IMR-90 (cell line): Measurements from ENCODE around the gene FSD1. TPM values are rescaled to one million over a fixed set of nuclear protein-coding genes. Genes with fewer than 3 reads are reported as not detected.

Source experiments
- ATAC-seq: fragments of 200-7000 bp; cut with Tn5 transposase; 2 replicates; pipeline ENCODE4 v1.9.1; 2020; ENCODE audit warnings: low read depth, mild to moderate bottlenecking, moderate library complexity
- BruUV-seq: library from RNA; stranded (reverse); fragments of 400-500 nt; replicated peaks from 2 replicates; lab custom pipeline; 2021; lab: Mats Ljungman, UMichigan
- CTCF ChIA-PET: fragments of 300-600 bp; formaldehyde crosslinking; extraction: SDS; loops from one replicate; lab custom pipeline; 2021; ENCODE audit warnings: antibody characterized with exemption; lab: Yijun Ruan, JAX
- POLR2A ChIA-PET: fragments of 300-600 bp; sonication (Branson Sonifier 250); formaldehyde crosslinking; loops from one replicate; lab custom pipeline; 2022; ENCODE audit warnings: antibody characterized with exemption; ENCODE audit not compliant: unreplicated experiment; lab: Charles Lee
- DNase-seq: peaks from one replicate; pipeline ENCODE4 v3.0.0; 2013
- H2AFZ ChIP-seq: replicated peaks from 2 replicates; pipeline ENCODE3; 2013; ENCODE audit warnings: low read length, mild to moderate bottlenecking; ENCODE audit not compliant: poor library complexity
- H2AK5ac ChIP-seq: 2 replicates; pipeline ENCODE4 v1.6.1; 2013; ENCODE audit warnings: low read depth, low read length, inconsistent platforms
- H2AK9ac ChIP-seq: replicated peaks from 2 replicates; pipeline ENCODE3; 2013; ENCODE audit warnings: mild to moderate bottlenecking, low read depth, low read length, moderate library complexity; ENCODE audit not compliant: poor library complexity
- H2BK120ac ChIP-seq: 2 replicates; pipeline ENCODE4 v1.6.1; 2013; ENCODE audit warnings: low read depth, low read length, inconsistent platforms
- H2BK15ac ChIP-seq: 3 replicates; pipeline ENCODE4 v1.6.1; 2013; ENCODE audit warnings: low read depth, low read length, inconsistent platforms
- H2BK20ac ChIP-seq: 2 replicates; pipeline ENCODE4 v1.6.1; 2013; ENCODE audit warnings: low read depth, mild to moderate bottlenecking, inconsistent platforms, low read length, moderate library complexity
- H2BK5ac ChIP-seq: 2 replicates; pipeline ENCODE4 v1.6.1; 2013; ENCODE audit warnings: mild to moderate bottlenecking, low read depth, low read length, inconsistent platforms; ENCODE audit not compliant: poor library complexity, severe bottlenecking
- H3K14ac ChIP-seq: replicated peaks from 2 replicates; pipeline ENCODE4 v1.6.1; 2013; ENCODE audit warnings: low read depth, low read length, inconsistent platforms
- H3K18ac ChIP-seq: 2 replicates; pipeline ENCODE4 v1.6.1; 2013; ENCODE audit warnings: low read depth, low read length, control low read depth
- H3K23ac ChIP-seq: 2 replicates; pipeline ENCODE4 v1.6.1; 2013; ENCODE audit warnings: low read depth, low read length, inconsistent platforms
- H3K27ac ChIP-seq: 2 replicates; pipeline ENCODE4 v1.5.1; 2013; ENCODE audit warnings: mild to moderate bottlenecking, control low read depth, low read length; ENCODE audit not compliant: insufficient read depth
- H3K27me3 ChIP-seq: 2 replicates; pipeline ENCODE4 v1.6.1; 2013; ENCODE audit warnings: low read length; ENCODE audit not compliant: control insufficient read depth, insufficient read depth
- H3K36me3 ChIP-seq: 2 replicates; pipeline ENCODE4 v1.6.1; 2013; ENCODE audit warnings: low read length, mixed read lengths; ENCODE audit not compliant: control insufficient read depth, insufficient read depth
- H3K4ac ChIP-seq: 2 replicates; pipeline ENCODE4 v1.6.1; 2013; ENCODE audit warnings: low read depth, low read length, inconsistent platforms
- H3K4me1 ChIP-seq: 2 replicates; pipeline ENCODE4 v1.6.1; 2013; ENCODE audit warnings: low read length, mixed read lengths; ENCODE audit not compliant: control insufficient read depth, insufficient read depth
- H3K4me2 ChIP-seq: 2 replicates; pipeline ENCODE4 v1.6.1; 2013; ENCODE audit warnings: low read depth, mild to moderate bottlenecking, control low read depth, low read length, moderate library complexity
- H3K4me3 ChIP-seq: 2 replicates; pipeline ENCODE4 v1.5.1; 2013; ENCODE audit warnings: low read depth, mild to moderate bottlenecking, control low read depth, low read length, moderate library complexity; ENCODE audit not compliant: insufficient read depth
- H3K56ac ChIP-seq: 2 replicates; pipeline ENCODE4 v1.6.1; 2013; ENCODE audit warnings: low read length, inconsistent platforms; ENCODE audit not compliant: insufficient read depth; ENCODE audit errors: extremely low read depth
- H3K79me1 ChIP-seq, 2 experiments: 2 replicates each; pipeline ENCODE4 v1.6.1; 2013; ENCODE audit warnings: low read length in 2 of 2, inconsistent platforms in 1 of 2, low read depth in 1 of 2
- H3K9ac ChIP-seq: 2 replicates; pipeline ENCODE4 v1.6.1; 2013; ENCODE audit warnings: low read depth, low read length, control low read depth
- H3K9me1 ChIP-seq: 2 replicates; pipeline ENCODE4 v1.6.1; 2013; ENCODE audit warnings: low read length, inconsistent platforms; ENCODE audit not compliant: insufficient read depth
- H3K9me3 ChIP-seq: 2 replicates; pipeline ENCODE4 v1.6.1; 2013; ENCODE audit warnings: low read length; ENCODE audit not compliant: control insufficient read depth, insufficient read depth
- H4K20me1 ChIP-seq: 2 replicates; pipeline ENCODE4 v1.6.1; 2013; ENCODE audit warnings: low read length, inconsistent platforms; ENCODE audit not compliant: insufficient read depth
- H4K5ac ChIP-seq: 2 replicates; pipeline ENCODE4 v1.6.1; 2013; ENCODE audit warnings: mild to moderate bottlenecking, low read depth, low read length, control low read depth
- H4K8ac ChIP-seq, 2 experiments: 2 replicates each; pipeline ENCODE4 v1.6.1; 2013; ENCODE audit warnings: low read depth in 2 of 2, low read length in 2 of 2, control low read depth in 1 of 2, inconsistent platforms in 1 of 2
- H4K91ac ChIP-seq: 2 replicates; pipeline ENCODE4 v1.6.1; 2013; ENCODE audit warnings: low read depth, low read length, inconsistent platforms; ENCODE audit not compliant: insufficient read depth
- BHLHE40 ChIP-seq: fragments of 150-350 bp; IDR thresholded peaks from 2 replicates; pipeline ENCODE4 v1.6.1; 2016; ENCODE audit warnings: mild to moderate bottlenecking, low read depth, low read length
- CEBPB ChIP-seq: IDR thresholded peaks from 2 replicates; pipeline ENCODE4 v1.6.1; 2012; ENCODE audit warnings: low read depth, low read length, improper control_type of control experiment
- CHD1 ChIP-seq: IDR thresholded peaks from 2 replicates; pipeline ENCODE4 v1.6.1; 2012; ENCODE audit warnings: low read depth, low read length, improper control_type of control experiment
- CTCF ChIP-seq: conservative IDR thresholded peaks from 2 replicates; pipeline ENCODE4 v1.5.1; 2012; ENCODE audit warnings: mild to moderate bottlenecking, low read depth, low read length, improper control_type of control experiment
- ELK1 ChIP-seq: fragments of 150-350 bp; IDR thresholded peaks from 2 replicates; pipeline ENCODE4 v1.6.1; 2016; ENCODE audit warnings: low read depth, mild to moderate bottlenecking, low read length, moderate library complexity, borderline replicate concordance
- FOS ChIP-seq: fragments of 150-350 bp; IDR thresholded peaks from 2 replicates; pipeline ENCODE4 v1.6.1; 2016; ENCODE audit warnings: low read depth, low read length
- MAFK ChIP-seq: IDR thresholded peaks from 2 replicates; pipeline ENCODE4 v1.6.1; 2012; ENCODE audit warnings: low read depth, low read length, improper control_type of control experiment
- MAZ ChIP-seq: IDR thresholded peaks from 2 replicates; pipeline ENCODE4 v1.6.1; 2012; ENCODE audit warnings: low read depth, mild to moderate bottlenecking, low read length, improper control_type of control experiment, moderate library complexity, borderline replicate concordance
- MXI1 ChIP-seq: IDR thresholded peaks from 2 replicates; pipeline ENCODE4 v1.6.1; 2012; ENCODE audit warnings: low read depth, mild to moderate bottlenecking, low read length, moderate library complexity, borderline replicate concordance
- NFE2L2 ChIP-seq: fragments of 150-350 bp; IDR thresholded peaks from 2 replicates; pipeline ENCODE4 v1.6.1; 2016; ENCODE audit warnings: low read depth, mild to moderate bottlenecking, low read length
- POLR2A ChIP-seq: IDR thresholded peaks from 2 replicates; pipeline ENCODE4 v1.6.1; 2012; ENCODE audit warnings: mild to moderate bottlenecking, low read depth, low read length
- RAD21 ChIP-seq: IDR thresholded peaks from 2 replicates; pipeline ENCODE4 v1.6.1; 2012; ENCODE audit warnings: low read length, improper control_type of control experiment
- RCOR1 ChIP-seq: IDR thresholded peaks from 2 replicates; pipeline ENCODE4 v1.6.1; 2012; ENCODE audit warnings: mild to moderate bottlenecking, low read length, improper control_type of control experiment; ENCODE audit not compliant: insufficient replicate concordance
- RFX5 ChIP-seq: IDR thresholded peaks from 2 replicates; pipeline ENCODE4 v1.8.0; 2012; ENCODE audit warnings: low read depth, mild to moderate bottlenecking, low read length, moderate library complexity
- SMC3 ChIP-seq: fragments of 150-350 bp; IDR thresholded peaks from 2 replicates; pipeline ENCODE4 v1.6.1; 2016; ENCODE audit warnings: low read depth, mild to moderate bottlenecking, antibody characterized with exemption, low read length, moderate library complexity
- USF2 ChIP-seq: fragments of 150-350 bp; IDR thresholded peaks from 2 replicates; pipeline ENCODE4 v1.6.1; 2017; ENCODE audit warnings: mild to moderate bottlenecking, antibody characterized with exemption, low read length, low read depth
- WGBS, 2 experiments: methylation state at CpG; one replicate each; pipeline versions ENCODE4 v1.1.5 to v1.1.7; 2013; ENCODE audit warnings: missing lambda C conversion rate in 2 of 2; ENCODE audit not compliant: insufficient read length in 1 of 2; ENCODE audit errors: extremely low coverage in 2 of 2; 5-methylcytosine and 5-hydroxymethylcytosine counted together
- dilution Hi-C: fragments of 300-500 bp; cut with HindIII; formaldehyde crosslinking; loops from one replicate; pipeline ENCODE4 v1.14.3; 2018; ENCODE audit warnings: low sequenced_read_pairs; ENCODE audit not compliant: unreplicated experiment
- in situ Hi-C: fragments of 300-500 bp; cut with MboI; formaldehyde crosslinking; loops from 3 replicates; pipeline ENCODE4 v1.14.3; 2019; ENCODE audit warnings: low sequenced_read_pairs, inconsistent platforms, mixed read lengths
- intact Hi-C: fragments of 100-400 bp; cut with micrococcal nuclease; formaldehyde crosslinking; loops from 2 replicates; pipeline ENCODE4 v1.10.0; 2022
- polyA plus RNA-seq, 3 experiments: library from polyadenylated mRNA; depleted of rRNA; stranded (reverse); fragments of >200 nt; gene quantifications; 2 replicates each; pipeline ENCODE4 v1.2.3, GENCODE V29; 2012; ENCODE audit warnings: low replicate concordance in 1 of 3
- total RNA-seq: library from RNA; depleted of rRNA; stranded (reverse); fragments of >200 nt; gene quantifications from 2 replicates; pipeline ENCODE4 v1.2.3, GENCODE V29; 2012

FSD1 gene
- total and polyA plus RNA-seq, 2 of the 4 experiments (the other 2 are of a cell fraction): 17.4 to 24.4 TPM

- H2AK5ac ChIP-seq: no peak overlapping the region
- H3K4ac ChIP-seq: no peak overlapping the region
- no peak overlapping the region for H2BK5ac ChIP-seq
- no peaks in the 10 kb centered on the region for H3K9me1 ChIP-seq
- no peak overlapping the region for H3K56ac ChIP-seq
- peaks cover 6% of the 10 kb centered on the region for H3K27me3 ChIP-seq
- no peak overlapping the region for H2AFZ ChIP-seq
- H4K5ac ChIP-seq: no peak overlapping the region
- no peak overlapping the region for H2BK15ac ChIP-seq
- no peak overlapping the region for H2BK20ac ChIP-seq
- TF ChIP-seq NFE2L2 (no peak), POLR2A (no peak), MAZ (no peak), RAD21 (no peak), CTCF (no peak), CHD1 (no peak), CEBPB (no peak), USF2 (no peak), MAFK (no peak), RFX5 (no peak), ELK1 (no peak), RCOR1 (no peak), BHLHE40 (no peak), SMC3 (no peak), FOS (no peak), MXI1 (no peak)
- no peaks in the 10 kb centered on the region for H4K20me1 ChIP-seq
- H3K14ac ChIP-seq: no peak overlapping the region
- no peak overlapping the region for H2AK9ac ChIP-seq
- no TSS peak for BruUV-seq
- H4K8ac ChIP-seq: no peak overlapping the region
- ChIA-PET CTCF (no interaction called here), POLR2A (no interaction called here)
- in situ Hi-C loops: no loop called here
- H3K27ac ChIP-seq: no peak overlapping the region
- H3K79me1 ChIP-seq: no peaks in the 10 kb centered on the region
- ATAC-seq: no peak
- no peaks in the 10 kb centered on the region for H3K4me1 ChIP-seq
- dilution Hi-C loops: no loop called here
- H4K91ac ChIP-seq: no peak overlapping the region
- no peak overlapping the region for H3K18ac ChIP-seq
- H3K4me2 ChIP-seq: no peak overlapping the region
- no peak overlapping the region for H2BK120ac ChIP-seq
- no CpG with 5 or more reads among the region's 10 CpGs for WGBS, 2 experiments
- H3K36me3 ChIP-seq: peaks cover 11% of the 10 kb centered on the region
- H3K9me3 ChIP-seq: peaks cover 2% of the 10 kb centered on the region; the same call in 1 of the 2 replicates
- no peak for DNase-seq
- H3K4me3 ChIP-seq: no peak overlapping the region
- intact Hi-C loops: no loop called here
- H3K23ac ChIP-seq: no peak overlapping the region
- H3K9ac ChIP-seq: no peak overlapping the region
These were observed 31.5 kb upstream of the FSD1 start for GRCh38 chr19:4272894-4273293.
